HEK293T (cell line): Measurements from ENCODE around the gene TMCO4.
"Not testable (repeated sequence)": the region's sequence is repeated elsewhere in the genome, so short reads cannot be mapped to it uniquely, and the experiment has no call there.

Experiments used
- CTCF ChIA-PET: fragments of 350-600 bp; formaldehyde crosslinking; extraction: SDS; loops from one replicate; lab custom pipeline; 2021; ENCODE audit warnings: antibody characterized with exemption, inconsistent platforms; lab: Yijun Ruan, JAX
- POLR2A ChIA-PET: fragments of 350-600 bp; formaldehyde crosslinking; extraction: SDS; loops from one replicate; lab custom pipeline; 2020; ENCODE audit warnings: antibody characterized with exemption, inconsistent platforms; lab: Yijun Ruan, JAX
- DNase-seq: peaks from one replicate; pipeline ENCODE4 v3.0.0; 2012; ENCODE audit warnings: mixed read lengths; ENCODE audit errors: extremely low spot score
- ARNT ChIP-seq: fragments of 450-650 bp; IDR thresholded peaks from 2 replicates; pipeline ENCODE4 v1.6.1; 2017; ENCODE audit warnings: mild to moderate bottlenecking
- BHLHE40 ChIP-seq: fragments of 450-650 bp; IDR thresholded peaks from 2 replicates; pipeline ENCODE4 v1.6.1; 2016; ENCODE audit warnings: mild to moderate bottlenecking, moderate library complexity, borderline replicate concordance
- CTBP1 ChIP-seq: fragments of 450-650 bp; IDR thresholded peaks from 2 replicates; pipeline ENCODE4 v1.6.1; 2016; ENCODE audit warnings: borderline replicate concordance
- ELF4 ChIP-seq: fragments of 450-650 bp; IDR thresholded peaks from 2 replicates; pipeline ENCODE4 v1.6.1; 2017; ENCODE audit warnings: antibody characterized with exemption
- FOXA1 ChIP-seq: fragments of 450-650 bp; IDR thresholded peaks from 2 replicates; pipeline ENCODE4 v1.6.1; 2016; ENCODE audit warnings: mild to moderate bottlenecking
- FOXK2 ChIP-seq: fragments of 450-650 bp; IDR thresholded peaks from 2 replicates; pipeline ENCODE4 v1.6.1; 2016; ENCODE audit warnings: mild to moderate bottlenecking
- FOXM1 ChIP-seq: fragments of 450-650 bp; IDR thresholded peaks from 2 replicates; pipeline ENCODE4 v1.6.1; 2017; ENCODE audit warnings: mild to moderate bottlenecking, borderline replicate concordance
- HDGF ChIP-seq: fragments of 450-650 bp; IDR thresholded peaks from 2 replicates; pipeline ENCODE4 v1.6.1; 2017; ENCODE audit warnings: antibody characterized with exemption, borderline replicate concordance
- L3MBTL2 ChIP-seq: fragments of 450-650 bp; conservative IDR thresholded peaks from 2 replicates; pipeline ENCODE4 v1.6.1; 2016; ENCODE audit warnings: mild to moderate bottlenecking
- LEF1 ChIP-seq: fragments of 450-650 bp; IDR thresholded peaks from 2 replicates; pipeline ENCODE4 v1.6.1; 2017; ENCODE audit warnings: mild to moderate bottlenecking, borderline replicate concordance
- NFRKB ChIP-seq: fragments of 450-650 bp; IDR thresholded peaks from 2 replicates; pipeline ENCODE4 v1.6.1; 2016; ENCODE audit warnings: mild to moderate bottlenecking, moderate library complexity
- SP1 ChIP-seq: fragments of 450-650 bp; IDR thresholded peaks from 2 replicates; pipeline ENCODE4 v1.6.1; 2017
- SUZ12 ChIP-seq: fragments of 450-650 bp; IDR thresholded peaks from 2 replicates; pipeline ENCODE4 v1.6.1; 2016; ENCODE audit warnings: mild to moderate bottlenecking
- TARDBP ChIP-seq: fragments of 450-650 bp; IDR thresholded peaks from 2 replicates; pipeline ENCODE4 v1.6.1; 2016
- ZNF384 ChIP-seq: fragments of 450-650 bp; IDR thresholded peaks from 2 replicates; pipeline ENCODE4 v1.6.1; 2016
- TF ChIP-seq, protein P1 (sequence below): fragments of 450-650 bp; IDR thresholded peaks from 2 replicates; pipeline ENCODE4 v1.6.1; 2016

The TMCO4 gene

DNA sequence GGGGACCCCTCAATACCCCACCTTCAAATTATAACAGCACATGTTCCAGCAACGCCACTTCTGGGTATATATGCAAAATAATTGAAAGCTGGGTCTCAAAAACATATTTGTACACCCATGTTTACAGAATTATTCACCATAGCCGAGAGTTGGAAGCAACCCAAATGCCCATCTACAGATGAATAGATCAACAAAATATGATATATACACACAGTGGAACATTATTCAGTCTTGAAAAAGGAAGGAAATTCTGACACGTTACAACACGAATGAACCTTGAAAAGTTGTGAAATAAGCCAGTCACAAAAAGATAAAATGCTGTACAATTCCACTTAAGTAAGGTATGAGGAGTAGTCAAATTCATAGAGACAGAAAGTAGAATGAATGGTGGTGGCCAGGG, 5.1 kb downstream of the TMCO4 start:
- TF ChIP-seq LEF1 (no peak), FOXM1 (no peak), TARDBP (no peak), SP1 (no peak), SUZ12 (no peak), ARNT (no peak), CTBP1 (no peak), L3MBTL2 (no peak), BHLHE40 (no peak), FOXK2 (no peak)
- ChIA-PET POLR2A (no interaction called here), CTCF (no interaction called here)
- DNase-seq = no peak

DNA sequence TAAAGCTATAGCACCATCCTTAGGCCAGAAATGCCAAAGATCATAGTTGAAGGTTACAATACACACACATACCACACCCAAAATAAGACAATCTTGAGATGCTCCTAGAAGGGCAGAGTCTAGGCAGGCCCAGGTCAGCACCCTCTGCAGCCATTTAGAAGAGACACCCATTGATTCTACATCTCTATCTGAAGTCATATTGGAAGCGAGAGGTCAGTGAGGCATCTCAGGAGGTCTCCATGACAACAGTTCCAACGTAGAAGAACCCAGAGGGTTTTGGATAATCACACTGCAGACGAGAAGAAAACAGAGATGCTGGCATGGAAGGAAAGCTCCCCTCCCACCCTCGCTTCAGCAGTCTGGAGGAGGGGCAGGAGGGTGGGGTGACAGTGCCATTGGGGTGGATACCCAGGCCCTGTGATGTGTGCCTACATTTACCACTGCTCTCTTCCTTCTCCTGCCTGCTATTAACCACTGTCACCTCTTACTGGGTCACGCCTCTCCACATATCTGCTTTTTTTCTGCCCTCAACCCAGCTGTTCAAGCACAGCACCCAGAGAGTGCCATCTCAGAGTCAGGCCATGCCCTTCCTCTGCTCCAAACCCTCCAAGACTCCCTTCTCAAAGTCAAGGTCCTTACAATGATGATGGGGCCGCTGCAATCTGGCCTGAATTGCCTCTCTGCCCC, 6.2 kb downstream of the TMCO4 start:
- POLR2A ChIA-PET = no interaction called here
- TF ChIP-seq LEF1 (no peak), BHLHE40 (no peak), NFRKB (no peak), L3MBTL2 (no peak), FOXM1 (no peak), FOXK2 (no peak)
- CTCF ChIA-PET = no interaction called here
- no peak for DNase-seq

- ChIA-PET POLR2A (no interaction called here), CTCF (no interaction called here)
- no peak for DNase-seq
- TF ChIP-seq CTBP1 (no peak), BHLHE40 (no peak), SP1 (no peak), ELF4 (no peak), NFRKB (no peak), ARNT (no peak), ZNF384 (no peak), L3MBTL2 (no peak), SUZ12 (no peak), TARDBP (no peak)
Measured at GRCh38 chr1:19792237-19793002, 7.3 kb downstream of the TMCO4 start.

DNA sequence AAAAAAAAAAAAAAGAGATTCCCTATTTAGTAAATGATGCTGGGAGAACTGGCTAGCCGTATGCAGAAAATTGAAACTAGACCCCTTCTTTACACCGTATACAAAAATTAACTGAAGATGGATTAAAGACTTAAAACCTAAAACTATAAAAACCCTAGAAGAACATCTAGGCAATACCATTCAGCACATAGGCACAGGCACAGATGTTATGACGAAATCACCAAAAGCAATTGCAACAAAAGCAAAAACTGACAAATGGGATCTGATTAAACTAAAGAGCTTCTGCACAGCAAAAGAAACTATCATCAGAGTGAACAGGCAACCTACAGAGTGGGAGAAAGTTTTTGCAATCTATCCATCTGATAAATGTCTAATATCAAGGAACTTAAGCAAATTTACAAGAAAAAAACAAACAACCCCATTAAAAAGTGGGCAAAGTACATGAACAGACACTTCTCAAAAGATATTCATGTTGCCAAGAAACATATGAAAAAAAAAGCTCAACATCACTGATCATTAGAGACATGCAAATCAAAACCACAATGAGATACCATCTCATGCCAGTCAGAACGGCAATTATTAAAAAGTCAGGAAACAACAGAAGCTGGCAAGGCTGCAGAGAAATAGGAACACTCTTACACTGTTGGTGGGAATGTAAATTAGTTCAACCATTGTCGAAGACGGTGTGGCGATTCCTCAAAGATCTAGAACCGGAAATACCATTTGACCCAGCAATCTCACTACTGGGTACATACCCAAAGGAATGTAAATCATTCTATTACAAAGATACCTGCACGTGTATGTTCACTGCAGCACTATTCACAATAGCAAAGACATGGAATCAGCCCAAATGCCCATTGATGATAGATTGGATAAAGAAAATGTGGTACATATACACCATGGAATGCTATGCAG, 9.4 kb downstream of the TMCO4 start:
- DNase-seq = not testable (repeated sequence)
- POLR2A ChIA-PET = interaction anchor here (1.0 kb wide), 1 partner anchor 8 kb away, joined by 3 read pairs; no protein-coding TSS in a partner anchor
- CTCF ChIA-PET = interaction anchor here (1.0 kb wide), 1 partner anchor 28 kb away, joined by 3 read pairs; no protein-coding TSS in a partner anchor

GRCh38 chr1:19786988-19787423, 12.7 kb downstream of the TMCO4 start:
- ChIA-PET CTCF (no interaction called here), POLR2A (no interaction called here)
- TF ChIP-seq BHLHE40 (no peak), CTBP1 (no peak), SP1 (no peak), ELF4 (no peak), HDGF (no peak), ZNF384 (no peak), SUZ12 (no peak), TARDBP (no peak), L3MBTL2 (no peak), LEF1 (no peak), FOXK2 (no peak), FOXM1 (no peak), NFRKB (no peak), ARNT (no peak), FOXA1 (no peak)
- TF ChIP-seq, protein P1, sequence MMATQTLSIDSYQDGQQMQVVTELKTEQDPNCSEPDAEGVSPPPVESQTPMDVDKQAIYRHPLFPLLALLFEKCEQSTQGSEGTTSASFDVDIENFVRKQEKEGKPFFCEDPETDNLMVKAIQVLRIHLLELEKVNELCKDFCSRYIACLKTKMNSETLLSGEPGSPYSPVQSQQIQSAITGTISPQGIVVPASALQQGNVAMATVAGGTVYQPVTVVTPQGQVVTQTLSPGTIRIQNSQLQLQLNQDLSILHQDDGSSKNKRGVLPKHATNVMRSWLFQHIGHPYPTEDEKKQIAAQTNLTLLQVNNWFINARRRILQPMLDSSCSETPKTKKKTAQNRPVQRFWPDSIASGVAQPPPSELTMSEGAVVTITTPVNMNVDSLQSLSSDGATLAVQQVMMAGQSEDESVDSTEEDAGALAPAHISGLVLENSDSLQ = no peak
- DNase-seq = no peak

DNA sequence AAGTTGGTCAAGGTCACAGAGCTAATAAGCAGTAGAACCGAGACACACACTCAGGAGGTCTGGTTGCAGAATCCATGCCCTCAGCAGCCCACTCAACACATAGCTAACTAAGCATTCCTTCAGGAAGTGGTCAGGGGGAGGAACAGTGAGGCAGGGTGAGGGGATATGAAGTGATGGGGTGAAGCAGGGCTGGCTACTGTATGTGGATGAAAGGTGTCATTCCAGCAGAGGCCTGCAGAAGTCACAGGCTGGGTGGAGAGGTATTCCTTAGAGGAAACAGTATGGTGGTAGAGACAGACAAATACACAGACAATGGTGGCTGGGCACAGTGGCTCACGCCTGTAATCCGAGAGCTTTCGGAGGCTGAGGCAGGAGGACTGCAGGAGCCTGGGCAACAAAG, 14.1 kb downstream of the TMCO4 start:
- ChIA-PET CTCF (no interaction called here), POLR2A (no interaction called here)
- no peak for DNase-seq
- TF ChIP-seq L3MBTL2 = no peak
- no peak for TF ChIP-seq HDGF
- no peak for TF ChIP-seq NFRKB
- TF ChIP-seq CTBP1 = no peak
- no peak for TF ChIP-seq FOXK2
- TF ChIP-seq FOXA1 = no peak
- TF ChIP-seq, protein P1 = no peak
- TF ChIP-seq ARNT = no peak
